GM12878 (cell line): ENCODE results near the gene KDELR1. TPM values are rescaled to one million over a fixed set of nuclear protein-coding genes. Genes with fewer than 3 reads are reported as not detected.
A peak's percentile ranks its signal among the peaks of the same experiment; 100 is the strongest.

Experiments
- ATAC-seq: fragments of 200-7000 bp; cut with Tn5 transposase; 3 replicates; pipeline ENCODE4 v1.9.1; 2020; ENCODE audit warnings: mild to moderate bottlenecking, moderate library complexity
- BruUV-seq: library from RNA; stranded (reverse); fragments of 400-500 nt; replicated peaks from 2 replicates; lab custom pipeline; 2021; lab: Mats Ljungman, UMichigan
- CTCF ChIA-PET: fragments of 300-600 bp; sonication (Branson Sonifier 250); formaldehyde crosslinking; extraction: SDS; loops from one replicate; lab custom pipeline; 2021; ENCODE audit warnings: inconsistent platforms; lab: Yijun Ruan, JAX
- POLR2A ChIA-PET: fragments of 350-600 bp; formaldehyde crosslinking; extraction: SDS; loops from one replicate; lab custom pipeline; 2021; ENCODE audit warnings: inconsistent platforms; lab: Charles Lee
- RAD21 ChIA-PET: fragments of 300-600 bp; sonication (Branson Sonifier 250); formaldehyde crosslinking; loops from one replicate; lab custom pipeline; 2023; ENCODE audit warnings: antibody characterized with exemption; ENCODE audit not compliant: unreplicated experiment; lab: Charles Lee
- SMC1A ChIA-PET: fragments of 300-600 bp; sonication (Branson Sonifier 250); formaldehyde crosslinking; loops from one replicate; lab custom pipeline; 2023; ENCODE audit not compliant: unreplicated experiment, uncharacterized antibody; lab: Charles Lee
- DNase-seq: peaks from one replicate; pipeline ENCODE4 v3.0.0-alpha.2; 2011; ENCODE audit warnings: low read depth, low spot score
- FAIRE-seq: peaks from 3 replicates; lab custom pipeline; 2011; peaks lifted over from hg19 to GRCh38; lab: Jason Lieb, UNC
- H2AFZ ChIP-seq: 2 replicates; pipeline ENCODE4 v1.6.0; 2011; ENCODE audit warnings: low read depth, low read length, control low read depth; ENCODE audit not compliant: control insufficient read depth
- H3K27ac ChIP-seq: 2 replicates; pipeline ENCODE4 v1.5.1; 2011; ENCODE audit warnings: control low read depth; ENCODE audit not compliant: control insufficient read depth, insufficient read depth
- H3K27me3 ChIP-seq, 2 experiments: replicated peaks in 1 of 2; 2 replicates each; pipeline versions ENCODE4 v1.6.0 to v1.6.1; 2011; ENCODE audit warnings: low read length in 1 of 2; ENCODE audit not compliant: control insufficient read depth in 2 of 2, insufficient read depth in 2 of 2
- H3K36me3 ChIP-seq, 2 experiments: 2 replicates each; pipeline ENCODE4 v1.5.1; 2011; ENCODE audit warnings: low read length in 1 of 2; ENCODE audit not compliant: control insufficient read depth in 2 of 2, insufficient read depth in 2 of 2
- H3K4me1 ChIP-seq: 2 replicates; pipeline ENCODE4 v1.6.1; 2011; ENCODE audit warnings: mild to moderate bottlenecking, low read length, moderate library complexity, mixed read lengths; ENCODE audit not compliant: control insufficient read depth, insufficient read depth
- H3K4me2 ChIP-seq: 2 replicates; pipeline ENCODE4 v1.6.0; 2011; ENCODE audit warnings: control low read depth; ENCODE audit not compliant: control insufficient read depth, insufficient read depth
- H3K4me3 ChIP-seq: fragments of 200-600 bp; sonication (generic); 2 replicates; pipeline ENCODE4 v1.5.1; 2016
- H3K79me2 ChIP-seq: 2 replicates; pipeline ENCODE4 v1.6.0; 2011; ENCODE audit warnings: low read length; ENCODE audit not compliant: control insufficient read depth, insufficient read depth
- H3K9ac ChIP-seq: 2 replicates; pipeline ENCODE4 v1.8.0; 2011; ENCODE audit warnings: low read length, control low read depth, mixed read lengths; ENCODE audit not compliant: control insufficient read depth, insufficient read depth
- H3K9me3 ChIP-seq: replicated peaks from 3 replicates; pipeline ENCODE4 v1.5.1; 2011; ENCODE audit warnings: mild to moderate bottlenecking, low read length; ENCODE audit not compliant: control insufficient read depth, insufficient read depth
- H4K20me1 ChIP-seq: 2 replicates; pipeline ENCODE4 v1.6.0; 2011; ENCODE audit not compliant: control insufficient read depth, insufficient read depth
- CREB1 ChIP-seq: IDR thresholded peaks from 2 replicates; pipeline ENCODE4 v1.6.1; 2012; ENCODE audit warnings: low read depth, mild to moderate bottlenecking, inconsistent platforms
- ESRRA ChIP-seq: IDR thresholded peaks from 2 replicates; pipeline ENCODE4 v1.6.1; 2012; ENCODE audit warnings: mild to moderate bottlenecking, low read length, improper control_type of control experiment
- GATAD2B ChIP-seq: fragments of 450-650 bp; conservative IDR thresholded peaks from 2 replicates; pipeline ENCODE4 v1.6.1; 2017; ENCODE audit warnings: low read depth, mild to moderate bottlenecking, moderate library complexity
- HDAC2 ChIP-seq: fragments of 200-600 bp; sonication (generic); IDR thresholded peaks from 2 replicates; pipeline ENCODE4 v1.6.1; 2017
- HDAC6 ChIP-seq: fragments of 200-600 bp; sonication (generic); IDR thresholded peaks from one replicate; pipeline ENCODE4 v1.8.0; 2017; ENCODE audit warnings: antibody characterized with exemption; ENCODE audit not compliant: unreplicated experiment
- IKZF1 ChIP-seq: fragments of 450-650 bp; conservative IDR thresholded peaks from 2 replicates; pipeline ENCODE4 v1.6.1; 2017; ENCODE audit warnings: antibody characterized with exemption, mild to moderate bottlenecking
- IKZF2 ChIP-seq, 2 experiments: fragments of 450-650 bp; IDR thresholded peaks; 2 replicates each; pipeline ENCODE4 v1.6.1; 2017; ENCODE audit warnings: mild to moderate bottlenecking in 2 of 2, moderate library complexity in 2 of 2
- JUNB ChIP-seq: IDR thresholded peaks from 2 replicates; pipeline ENCODE4 v1.6.1; 2016; ENCODE audit warnings: antibody characterized with exemption, mild to moderate bottlenecking
- KAT2A ChIP-seq: conservative IDR thresholded peaks from 2 replicates; pipeline ENCODE4 v1.6.1; 2011; ENCODE audit warnings: low read depth, low read length; ENCODE audit not compliant: control insufficient read depth
- POLR2A ChIP-seq: IDR thresholded peaks from 2 replicates; pipeline ENCODE4 v1.6.1; 2011; ENCODE audit warnings: low read depth, mild to moderate bottlenecking, low read length
- RB1 ChIP-seq: fragments of 450-650 bp; formaldehyde crosslinking; IDR thresholded peaks from 2 replicates; pipeline ENCODE4 v1.6.1; 2017; ENCODE audit warnings: mild to moderate bottlenecking, borderline replicate concordance
- RELA ChIP-seq: fragments of 450-650 bp; IDR thresholded peaks from 2 replicates; pipeline ENCODE4 v1.8.0; 2014; ENCODE audit warnings: borderline replicate concordance; ENCODE audit not compliant: partially characterized antibody
- RUNX3 ChIP-seq: IDR thresholded peaks from 2 replicates; pipeline ENCODE4 v1.6.1; 2012; ENCODE audit warnings: low read length, inconsistent platforms
- SMC3 ChIP-seq: IDR thresholded peaks from 2 replicates; pipeline ENCODE4 v1.6.1; 2011; ENCODE audit warnings: low read length, improper control_type of control experiment, borderline replicate concordance
- TAF1 ChIP-seq: IDR thresholded peaks from 2 replicates; pipeline ENCODE4 v1.6.1; 2011; ENCODE audit warnings: mild to moderate bottlenecking, low read depth, low read length, borderline replicate concordance
- TBL1XR1 ChIP-seq: IDR thresholded peaks from 2 replicates; pipeline ENCODE4 v1.6.1; 2012; ENCODE audit warnings: low read depth, low read length, improper control_type of control experiment
- WRNIP1 ChIP-seq: IDR thresholded peaks from 2 replicates; pipeline ENCODE4 v1.6.1; 2011; ENCODE audit warnings: low read depth, low read length, improper control_type of control experiment, borderline replicate concordance
- YBX1 ChIP-seq: fragments of 450-650 bp; IDR thresholded peaks from 2 replicates; pipeline ENCODE4 v1.6.1; 2016; ENCODE audit warnings: antibody characterized with exemption
- YY1 ChIP-seq: IDR thresholded peaks from 2 replicates; pipeline ENCODE4 v1.6.1; 2011; ENCODE audit warnings: low read depth, mild to moderate bottlenecking, low read length
- ZNF274 ChIP-seq: IDR thresholded peaks from one replicate; pipeline ENCODE4 v1.8.0; 2011; ENCODE audit not compliant: insufficient read length, insufficient read depth
- WGBS: methylation state at CpG from one replicate; pipeline ENCODE4 v1.1.6; 2016; ENCODE audit warnings: low lambda C conversion rate; ENCODE audit not compliant: insufficient replicate concordance, insufficient coverage; ENCODE audit errors: missing lambda C conversion rate; 5-methylcytosine and 5-hydroxymethylcytosine counted together
- in situ Hi-C: fragments of 300-500 bp; cut with MboI; formaldehyde crosslinking; loops from 9 replicates; pipeline ENCODE4 v1.14.3; 2018; ENCODE audit warnings: mixed read lengths
- intact Hi-C: fragments of 100-400 bp; cut with micrococcal nuclease; formaldehyde crosslinking; loops from one replicate; pipeline ENCODE4 v1.14.2; 2022; ENCODE audit not compliant: unreplicated experiment
- polyA plus RNA-seq, 11 experiments: library from polyadenylated mRNA; depleted of rRNA in 4 of 11; unstranded in 6 of 11; stranded (reverse) in 5 of 11; fragments of >200 nt; fragmentation: Nextera tagmentation in 4 of 11; fragmentation: Illumina TruSeq in 1 of 11; extraction: Ambion mirVana in 4 of 11; extraction: Trizol in 1 of 11; gene quantifications; 1 replicate in 1 of 11; 2 replicates in 10 of 11; pipeline versions ENCODE4 v1.2.1 to v1.2.3, GENCODE V29; 2011 to 2016; ENCODE audit warnings: inconsistent platforms in 2 of 11, missing spikeins in 2 of 11, low read depth in 1 of 11
- total RNA-seq, 4 experiments: library from RNA; depleted of rRNA in 3 of 4; stranded (reverse); fragments of >200 nt in 3 of 4; fragmentation: Illumina TruSeq in 1 of 4; extraction: Trizol in 1 of 4; gene quantifications; 2 replicates each; pipeline versions ENCODE4 v1.2.1 to v1.2.3, GENCODE V29; 2013 to 2021
- TF ChIP-seq, protein P1 (sequence below): fragments of 450-650 bp; formaldehyde crosslinking; IDR thresholded peaks from 2 replicates; pipeline ENCODE4 v1.4.0; 2022; ENCODE audit warnings: mild to moderate bottlenecking, moderate library complexity

The KDELR1 gene
- total and polyA plus RNA-seq, 10 of the 15 experiments (the other 5 are each of a cell fraction or from before 2014, with no cell fraction given): 2.3 to 71.0 (median 45.2) TPM

DNA sequence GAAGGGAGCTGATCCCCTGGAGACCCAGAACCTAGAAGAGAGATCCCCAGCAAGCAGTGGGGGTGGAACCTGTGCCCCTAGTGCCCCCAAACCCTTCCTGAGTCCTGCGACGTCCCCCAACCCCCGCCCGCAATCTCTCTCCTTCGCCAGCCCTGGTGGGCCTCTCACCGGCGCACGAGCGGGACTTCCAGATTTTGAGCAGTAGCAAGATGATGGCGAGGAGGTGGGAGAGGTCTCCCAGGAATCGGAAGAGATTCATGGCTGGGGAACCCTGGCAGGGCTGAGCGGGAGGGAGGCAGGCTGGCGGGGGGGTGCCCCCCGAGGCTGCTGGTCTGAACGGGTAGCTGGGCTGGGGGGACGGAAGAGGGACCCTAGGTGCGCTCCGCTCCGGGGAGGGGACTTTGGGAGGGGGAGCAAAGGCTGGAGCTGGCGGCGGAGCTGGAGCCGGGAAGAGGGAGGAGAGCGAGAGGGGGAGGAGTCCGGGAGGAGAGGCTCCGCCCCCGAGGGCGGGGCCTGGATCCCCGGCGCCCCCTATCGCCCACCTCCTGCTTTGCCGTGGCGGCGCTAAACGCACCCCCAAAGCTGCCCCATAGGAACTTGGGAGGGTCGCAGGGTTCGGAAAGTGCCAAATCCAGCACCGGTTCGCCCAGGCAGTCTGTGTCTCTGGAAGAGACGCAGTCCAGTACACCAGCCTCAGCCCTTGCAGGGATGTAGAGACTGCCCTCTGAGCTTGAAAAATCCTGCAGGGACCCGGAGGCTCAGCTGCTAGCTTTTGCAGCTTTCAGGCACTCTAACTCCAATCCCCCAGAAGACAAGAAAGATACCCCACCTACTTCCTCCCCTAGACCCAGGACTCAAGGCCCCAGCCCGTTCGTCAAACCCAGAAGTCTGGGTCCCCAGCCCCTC is at the start of gene KDELR1 (continued):
- no peak; the same call in 1 of the 2 replicates for TF ChIP-seq CREB1
- TF ChIP-seq RUNX3: no peak
- no peak for TF ChIP-seq JUNB
- 0 out of 2 replicates have a peak, but pooled peaks have one; percentile 16 for TF ChIP-seq YY1
- TF ChIP-seq GATAD2B: 0 out of 2 replicates have a peak, but pooled peaks have one; percentile 18
- peak in 1 of 2 experiments; percentile 60; a peak in 3 of 4 replicates for TF ChIP-seq IKZF2 (IDR thresholded peaks at IDR 0.05)
- no peak for TF ChIP-seq KAT2A
- no peak for TF ChIP-seq TBL1XR1
- peak; percentile 23; the same call in 1 of the 2 replicates for TF ChIP-seq SMC3
- TF ChIP-seq TAF1: peak; percentile 52; the same call in 1 of the 2 replicates
- TF ChIP-seq RELA: no peak
- TF ChIP-seq RB1: 0 out of 2 replicates have a peak, but pooled peaks have one; percentile 49
- peak; percentile 68; the same call in 1 of the 2 replicates for TF ChIP-seq POLR2A

DNA sequence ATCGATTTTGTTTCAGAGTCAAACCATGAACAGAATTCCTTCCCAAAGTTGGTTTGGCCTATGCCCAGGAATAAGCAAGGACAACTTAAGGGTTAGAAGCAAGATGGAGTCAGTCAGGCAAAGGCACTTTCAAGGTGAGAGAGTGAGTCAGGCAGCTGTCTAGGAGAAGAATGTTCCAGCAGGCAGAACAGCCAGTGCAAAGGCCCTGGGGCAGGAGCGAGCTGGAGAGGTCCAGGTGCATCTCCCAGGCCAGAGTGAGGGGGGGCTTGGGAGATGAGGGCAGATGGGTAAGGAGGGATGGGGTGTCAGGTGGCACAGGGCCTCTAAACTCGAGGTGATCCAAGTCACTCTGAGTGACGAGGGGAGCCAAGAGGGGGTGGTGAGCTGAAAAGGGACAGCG is 45.2 kb upstream of the KDELR1 start:
- TF ChIP-seq ESRRA (no peak), IKZF1 (no peak), YBX1 (no peak), HDAC2 (no peak), HDAC6 (no peak), ZNF274 (no peak), WRNIP1 (no peak)
- TF ChIP-seq, protein P1, sequence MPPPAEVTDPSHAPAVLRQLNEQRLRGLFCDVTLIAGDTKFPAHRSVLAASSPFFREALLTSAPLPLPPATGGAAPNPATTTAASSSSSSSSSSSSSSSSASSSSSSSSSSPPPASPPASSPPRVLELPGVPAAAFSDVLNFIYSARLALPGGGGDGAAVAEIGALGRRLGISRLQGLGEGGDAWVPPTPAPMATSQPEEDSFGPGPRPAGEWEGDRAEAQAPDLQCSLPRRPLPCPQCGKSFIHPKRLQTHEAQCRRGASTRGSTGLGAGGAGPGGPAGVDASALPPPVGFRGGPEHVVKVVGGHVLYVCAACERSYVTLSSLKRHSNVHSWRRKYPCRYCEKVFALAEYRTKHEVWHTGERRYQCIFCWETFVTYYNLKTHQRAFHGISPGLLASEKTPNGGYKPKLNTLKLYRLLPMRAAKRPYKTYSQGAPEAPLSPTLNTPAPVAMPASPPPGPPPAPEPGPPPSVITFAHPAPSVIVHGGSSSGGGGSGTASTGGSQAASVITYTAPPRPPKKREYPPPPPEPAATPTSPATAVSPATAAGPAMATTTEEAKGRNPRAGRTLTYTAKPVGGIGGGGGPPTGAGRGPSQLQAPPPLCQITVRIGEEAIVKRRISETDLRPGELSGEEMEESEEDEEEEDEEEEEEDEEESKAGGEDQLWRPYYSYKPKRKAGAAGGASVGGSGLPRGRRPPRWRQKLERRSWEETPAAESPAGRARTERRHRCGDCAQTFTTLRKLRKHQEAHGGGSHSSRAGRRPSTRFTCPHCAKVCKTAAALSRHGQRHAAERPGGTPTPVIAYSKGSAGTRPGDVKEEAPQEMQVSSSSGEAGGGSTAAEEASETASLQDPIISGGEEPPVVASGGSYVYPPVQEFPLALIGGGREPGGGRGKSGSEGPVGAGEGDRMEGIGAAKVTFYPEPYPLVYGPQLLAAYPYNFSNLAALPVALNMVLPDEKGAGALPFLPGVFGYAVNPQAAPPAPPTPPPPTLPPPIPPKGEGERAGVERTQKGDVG (CRISPR knock-in tag): no peak
- Histone ChIP-seq H2AFZ (no peak overlapping the region), H3K36me3 (no peaks in the 10 kb centered on the region), H4K20me1 (no peaks in the 10 kb centered on the region), H3K4me1 (no peaks in the 10 kb centered on the region), H3K4me3 (no peak overlapping the region), H3K27ac (no peak overlapping the region), H3K9ac (no peak overlapping the region), H3K79me2 (no peaks in the 10 kb centered on the region), H3K27me3 (no peaks in the 10 kb centered on the region), H3K9me3 (no peaks in the 10 kb centered on the region), H3K4me2 (no peak overlapping the region)
- DNase-seq: no peak
- BruUV-seq: no TSS peak
- intact Hi-C loops (no loop called here), in situ Hi-C loops (no loop called here)
- no peak for FAIRE-seq
- SMC1A ChIA-PET: no interaction called here
- CTCF ChIA-PET: interaction anchor here (1.0 kb wide), 1 partner anchor 11 kb away, joined by 4 read pairs; no protein-coding TSS in a partner anchor
- 37% methylated on average over 5 of the region's 5 CpGs for WGBS
- RAD21 ChIA-PET: interaction anchor here (0.6 kb wide), 1 partner anchor 17 kb away, joined by 3 read pairs; no protein-coding TSS in a partner anchor
- POLR2A ChIA-PET: no interaction called here
- no peak for ATAC-seq
